Adrenal gland (tissue), 5 donors: ENCODE data around the gene SCAMP5.
A peak's percentile ranks its signal among the peaks of the same experiment; 100 is the strongest.

Experiments
- CTCF ChIP-seq, 6 experiments: fragments of 450-650 bp in 4 of 6; fragments of 200-600 bp in 2 of 6; sonication (generic) in 1 of 6; IDR thresholded peaks; 1 replicate in 5 of 6; 2 replicates in 1 of 6; pipeline versions ENCODE4 v1.5.1 to v1.8.0; 2016 to 2021; ENCODE audit warnings: antibody characterized with exemption in 6 of 6, mild to moderate bottlenecking in 2 of 6, moderate library complexity in 1 of 6
- POLR2A ChIP-seq, 2 donors: fragments of 450-650 bp; IDR thresholded peaks; one replicate each; pipeline ENCODE4 v1.6.1; 2017; ENCODE audit warnings: antibody characterized with exemption in 2 of 2, mild to moderate bottlenecking in 2 of 2, moderate library complexity in 1 of 2
- donor health status: DM: no; HTN: no; CAD: no.

- TF ChIP-seq CTCF (IDR thresholded peaks at IDR 0.05) (peak; percentile 24 to 76 (median 71)), POLR2A (IDR thresholded peaks at IDR 0.05) (peak in 1 of 2 donors; percentile 53)
Measured at GRCh38 chr15:75043509-75044257, 48.3 kb downstream of the SCAMP5 start.
